ENCODE data around the gene APOL3.

DNA sequence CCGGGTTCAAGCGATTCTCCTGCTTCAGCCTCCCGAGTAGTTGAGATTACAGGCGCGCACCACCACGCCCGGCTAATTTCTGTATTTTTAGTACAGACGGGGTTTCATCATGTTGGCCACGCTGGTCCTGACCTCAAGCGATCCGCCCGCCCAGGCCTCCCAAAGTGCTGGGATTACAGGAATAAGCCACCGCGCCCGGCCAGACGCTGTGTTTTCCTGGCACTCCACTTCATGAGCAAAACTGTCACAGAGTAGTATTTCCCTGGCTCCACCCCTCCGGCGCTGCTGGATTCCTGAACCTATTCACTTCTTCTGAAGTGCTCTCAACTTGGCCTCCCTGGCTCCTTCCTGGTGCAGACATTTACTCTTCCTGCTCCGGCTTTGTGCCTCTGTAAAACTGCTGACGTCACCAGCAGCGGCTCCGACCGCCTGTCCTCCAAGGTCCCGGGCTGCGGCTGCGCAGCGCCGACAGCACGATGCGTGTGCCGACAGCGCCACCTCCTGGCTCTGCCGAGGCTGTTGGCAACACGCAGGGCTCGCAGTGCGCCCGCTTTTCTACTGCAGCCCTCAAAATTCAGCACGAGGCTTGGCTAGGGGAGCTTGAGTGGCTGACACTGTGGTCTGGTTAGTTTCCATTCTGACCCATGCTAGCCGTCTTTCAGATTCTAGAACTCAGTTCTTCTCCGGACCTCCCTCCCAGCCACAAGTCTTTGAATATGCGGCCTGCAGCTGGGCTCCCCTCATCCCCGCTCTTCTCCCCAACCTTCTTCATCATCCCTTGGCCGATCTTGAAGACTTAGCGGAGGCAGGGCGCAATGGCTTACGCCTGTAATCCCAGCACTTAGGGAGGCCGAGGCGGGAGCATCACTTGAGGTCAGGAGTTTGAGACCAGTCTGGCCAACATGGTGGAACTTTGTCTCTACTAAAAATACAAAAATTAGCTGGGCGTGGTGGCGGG lies 36.6 kb downstream of the APOL3 start:
- TF ChIP-seq JUN (IDR thresholded peaks at IDR 0.05; ENCODE audit: borderline replicate concordance, insufficient read depth, insufficient read length, low read depth) (peak; percentile 45), CTCF (IDR thresholded peaks at IDR 0.05; ENCODE audit: extremely low read depth in 1 of 2, insufficient read depth in 1 of 2, low read depth in 1 of 2, low read length in 2 of 2) (peak; percentile 98 to 99), EZH2 (IDR thresholded peaks at IDR 0.05; ENCODE audit: borderline replicate concordance, low read depth, low read length, severe bottlenecking) (no peak)

Data from endothelial cell of umbilical vein (primary cell).